ENCODE data around the gene ATP10B.

ATP10B gene

GRCh38 chr5:160555581-160555970 is 296.4 kb downstream of the ATP10B start:
- no peak for DNase-seq (ENCODE audit: low read depth in 2 of 2)

- DNase-seq (ENCODE audit: low read depth in 2 of 2): no peak
These were observed 301.9 kb downstream of the ATP10B start for GRCh38 chr5:160550075-160550474.

- no peak for DNase-seq (ENCODE audit: low read depth in 2 of 2)
These were observed 302.9 kb downstream of the ATP10B start for GRCh38 chr5:160548949-160549645.

GRCh38 chr5:160547872-160548271 is 304.1 kb downstream of the ATP10B start:
- no peak for DNase-seq (ENCODE audit: low read depth in 2 of 2)

- DNase-seq (ENCODE audit: low read depth in 2 of 2): no peak
These were observed 304.9 kb downstream of the ATP10B start for GRCh38 chr5:160547061-160547460.

- no peak for DNase-seq (ENCODE audit: low read depth in 2 of 2)
These were observed 306.2 kb downstream of the ATP10B start for GRCh38 chr5:160545832-160546231.

- no peak for DNase-seq (ENCODE audit: low read depth in 2 of 2)
These were observed 308.6 kb downstream of the ATP10B start for GRCh38 chr5:160543395-160543794.

- DNase-seq (ENCODE audit: low read depth in 2 of 2): no peak
These were observed 309.2 kb downstream of the ATP10B start for GRCh38 chr5:160542840-160543239.

- DNase-seq (ENCODE audit: low read depth in 2 of 2): no peak
These were observed 309.7 kb downstream of the ATP10B start for GRCh38 chr5:160542281-160542680.

GRCh38 chr5:160539431-160539830 is 312.6 kb downstream of the ATP10B start:
- no peak for DNase-seq (ENCODE audit: low read depth in 2 of 2)

- DNase-seq (ENCODE audit: low read depth in 2 of 2): no peak
These were observed 314.1 kb downstream of the ATP10B start for GRCh38 chr5:160537940-160538339.

- no peak for DNase-seq (ENCODE audit: low read depth in 2 of 2)
These were observed 314.9 kb downstream of the ATP10B start for GRCh38 chr5:160537116-160537515.

- no peak for DNase-seq (ENCODE audit: low read depth in 2 of 2)
These were observed 317.1 kb downstream of the ATP10B start for GRCh38 chr5:160534914-160535313.

- no peak for DNase-seq (ENCODE audit: low read depth in 2 of 2)
These were observed 317.9 kb downstream of the ATP10B start for GRCh38 chr5:160534125-160534524.

GRCh38 chr5:160525471-160526261 is 326.3 kb downstream of the ATP10B start:
- DNase-seq (ENCODE audit: low read depth in 2 of 2): no peak

- no peak for DNase-seq (ENCODE audit: low read depth in 2 of 2)
These were observed 327.2 kb downstream of the ATP10B start for GRCh38 chr5:160524827-160525226.

GRCh38 chr5:160523502-160524163 is 328.4 kb downstream of the ATP10B start:
- DNase-seq (ENCODE audit: low read depth in 2 of 2): no peak

GRCh38 chr5:160521392-160521663 is 330.7 kb downstream of the ATP10B start:
- no peak for DNase-seq (ENCODE audit: low read depth in 2 of 2)

- DNase-seq (ENCODE audit: low read depth in 2 of 2): no peak
These were observed 331.2 kb downstream of the ATP10B start for GRCh38 chr5:160520609-160521391.

- no peak for DNase-seq (ENCODE audit: low read depth in 2 of 2)
These were observed 335.1 kb downstream of the ATP10B start for GRCh38 chr5:160516696-160517530.

GRCh38 chr5:160514866-160515265 is 337.1 kb downstream of the ATP10B start:
- DNase-seq (ENCODE audit: low read depth in 2 of 2): no peak
